Tibial nerve (tissue), 4 donors: ENCODE measurements around the gene MAML2.

ENCODE experiments used
- CTCF ChIP-seq, 5 experiments: fragments of 200-600 bp in 3 of 5; fragments of 450-650 bp in 2 of 5; sonication (generic) in 3 of 5; IDR thresholded peaks; one replicate each; pipeline ENCODE4 v1.5.1; 2016 to 2019; ENCODE audit warnings: antibody characterized with exemption in 5 of 5, mild to moderate bottlenecking in 3 of 5, moderate library complexity in 2 of 5
- EP300 ChIP-seq, 2 donors: sonication (generic); formaldehyde crosslinking; IDR thresholded peaks; one replicate each; pipeline ENCODE4 v1.6.1; 2017; ENCODE audit warnings: antibody characterized with exemption in 2 of 2, mild to moderate bottlenecking in 1 of 2
- POLR2A ChIP-seq, 2 donors: fragments of 450-650 bp; IDR thresholded peaks; one replicate each; pipeline ENCODE4 v1.6.1; 2017; ENCODE audit warnings: antibody characterized with exemption in 2 of 2, mild to moderate bottlenecking in 2 of 2, moderate library complexity in 2 of 2

- TF ChIP-seq CTCF (IDR thresholded peaks at IDR 0.05) (no peak), EP300 (IDR thresholded peaks at IDR 0.05) (no peak), POLR2A (IDR thresholded peaks at IDR 0.05) (no peak)
Observed at GRCh38 chr11:96033599-96033998, 309.4 kb downstream of the MAML2 start.
